Common myeloid progenitor, CD34-positive (primary cell): ENCODE results near the gene TSHZ3.

Experiments used
- CTCF ChIA-PET: fragments of 350-600 bp; sonication (Branson Sonifier 250); formaldehyde crosslinking; loops from one replicate; lab custom pipeline; 2021; ENCODE audit warnings: antibody characterized with exemption; lab: Charles Lee
- POLR2A ChIA-PET: fragments of 350-600 bp; sonication (Branson Sonifier 250); formaldehyde crosslinking; loops from one replicate; lab custom pipeline; 2021; ENCODE audit warnings: antibody characterized with exemption; lab: Charles Lee
- DNase-seq, 3 donors: peaks; one replicate each; pipeline versions ENCODE4 v3.0.0 to v3.0.0-alpha.2; 2013
- H3K27ac ChIP-seq, 2 experiments: 1 replicate in 1 of 2; 2 replicates in 1 of 2; pipeline ENCODE4 v1.7.0; 2013; ENCODE audit warnings: inconsistent platforms in 2 of 2, low read length in 2 of 2, mild to moderate bottlenecking in 2 of 2, low read depth in 1 of 2, moderate library complexity in 1 of 2; ENCODE audit not compliant: severe bottlenecking in 2 of 2, insufficient read depth in 1 of 2, poor library complexity in 1 of 2
- H3K27me3 ChIP-seq, 5 experiments: replicated peaks in 2 of 5; 1 replicate in 3 of 5; 2 replicates in 2 of 5; pipeline versions ENCODE4 v1.6.1 to v1.7.0; 2013; ENCODE audit warnings: low read length in 4 of 5, mild to moderate bottlenecking in 2 of 5, moderate library complexity in 2 of 5, inconsistent platforms in 1 of 5; ENCODE audit not compliant: insufficient read depth in 5 of 5, control insufficient read depth in 4 of 5
- H3K36me3 ChIP-seq, 4 experiments: 1 replicate in 2 of 4; 2 replicates in 2 of 4; pipeline versions ENCODE4 v1.6.1 to v1.7.0; 2013; ENCODE audit warnings: low read length in 3 of 4, control low read depth in 1 of 4, mild to moderate bottlenecking in 1 of 4; ENCODE audit not compliant: control insufficient read depth in 4 of 4, insufficient read depth in 4 of 4
- H3K4me1 ChIP-seq, 4 experiments: 1 replicate in 3 of 4; 2 replicates in 1 of 4; pipeline versions ENCODE4 v1.6.1 to v1.7.1; 2013; ENCODE audit warnings: low read length in 3 of 4, mild to moderate bottlenecking in 3 of 4, control low read depth in 1 of 4, inconsistent platforms in 1 of 4, moderate library complexity in 1 of 4; ENCODE audit not compliant: control insufficient read depth in 4 of 4, insufficient read depth in 4 of 4; ENCODE audit errors: control extremely low read depth in 1 of 4
- H3K4me3 ChIP-seq, 7 experiments: 1 replicate in 4 of 7; 2 replicates in 3 of 7; pipeline versions ENCODE4 v1.5.1 to v1.7.0; 2013; ENCODE audit warnings: mild to moderate bottlenecking in 7 of 7, low read length in 6 of 7, moderate library complexity in 6 of 7, inconsistent platforms in 2 of 7, low read depth in 2 of 7, control low read depth in 1 of 7; ENCODE audit not compliant: insufficient read depth in 4 of 7, control insufficient read depth in 1 of 7; ENCODE audit errors: extremely low read depth in 1 of 7
- H3K9me3 ChIP-seq, 5 experiments: 1 replicate in 4 of 5; 2 replicates in 1 of 5; pipeline versions ENCODE4 v1.6.1 to v1.7.1; 2013; ENCODE audit warnings: low read length in 4 of 5, mild to moderate bottlenecking in 2 of 5, inconsistent platforms in 1 of 5, low read depth in 1 of 5, moderate library complexity in 1 of 5; ENCODE audit not compliant: control insufficient read depth in 4 of 5, insufficient read depth in 2 of 5; ENCODE audit errors: control extremely low read depth in 1 of 5
- WGBS: methylation state at CpG from one replicate; pipeline ENCODE4 v1.1.5; 2013; ENCODE audit not compliant: insufficient coverage; 5-methylcytosine and 5-hydroxymethylcytosine counted together

Gene TSHZ3

GRCh38 chr19:31347354-31347753 is 1.9 kb downstream of the TSHZ3 start:
- WGBS = 85% methylated on average over 3 of the region's 3 CpGs
- Histone ChIP-seq H3K4me1 (peaks cover 0 to 25% (median 22%) of the 10 kb centered on the region in 4 experiments), H3K36me3 (no peaks in the 10 kb centered on the region), H3K9me3 (no peaks in the 10 kb centered on the region), H3K4me3 (no peak overlapping the region), H3K27ac (no peak overlapping the region), H3K27me3 (peaks cover 16 to 61% (median 23%) of the 10 kb centered on the region in 5 experiments)
- POLR2A ChIA-PET = no interaction called here
- CTCF ChIA-PET = interaction anchor here (0.6 to 2.8 kb wide), 3 partner anchors 9 to 84 kb away, joined by 3 to 9 read pairs (median 3); no protein-coding TSS in a partner anchor
- no peak for DNase-seq

- POLR2A ChIA-PET = no interaction called here
Measured at GRCh38 chr19:31346184-31347059, 2.8 kb downstream of the TSHZ3 start.

GRCh38 chr19:31344403-31344802 is 4.8 kb downstream of the TSHZ3 start:
- 92% methylated on average over 7 of the region's 9 CpGs for whole genome bisulfite sequencing
- no peaks in the 10 kb centered on the region for H3K36me3 ChIP-seq
- no peak overlapping the region for H3K27ac ChIP-seq
- ChIA-PET CTCF (interaction anchor here (1.0 kb wide), 1 partner anchor 13 kb away, joined by 4 read pairs; no protein-coding TSS in a partner anchor), POLR2A (no interaction called here)
- H3K4me1 ChIP-seq = peaks cover 8 to 33% (median 28%) of the 10 kb centered on the region in 4 experiments
- no peaks in the 10 kb centered on the region for H3K9me3 ChIP-seq
- DNase-seq = no peak
- H3K4me3 ChIP-seq = no peak overlapping the region
- peaks cover 12 to 45% (median 16%) of the 10 kb centered on the region in 5 experiments for H3K27me3 ChIP-seq

More at GRCh38 chr19:31346184-31347059, 2.8 kb downstream of the TSHZ3 start:
- no peak for DNase-seq
- no peak overlapping the region for H3K27ac ChIP-seq
- 100% methylated on average over 2 of the region's 8 CpGs for WGBS
- CTCF ChIA-PET = interaction anchor here (1.0 to 2.8 kb wide), 3 partner anchors 8 to 12 kb away, joined by 3 to 9 read pairs (median 3); no protein-coding TSS in a partner anchor
- H3K4me3 ChIP-seq = no peak overlapping the region
- peaks cover 0 to 22% (median 18%) of the 10 kb centered on the region in 4 experiments for H3K4me1 ChIP-seq
- H3K27me3 ChIP-seq = peaks cover 12 to 51% (median 18%) of the 10 kb centered on the region in 5 experiments
- no peaks in the 10 kb centered on the region for H3K36me3 ChIP-seq
- H3K9me3 ChIP-seq = no peaks in the 10 kb centered on the region

- no peak for DNase-seq
- peaks cover 9 to 36% (median 33%) of the 10 kb centered on the region in 4 experiments for H3K4me1 ChIP-seq
- peaks cover 10 to 31% (median 13%) of the 10 kb centered on the region in 5 experiments for H3K27me3 ChIP-seq
- H3K4me3 ChIP-seq = no peak overlapping the region
- no peaks in the 10 kb centered on the region for H3K9me3 ChIP-seq
- H3K27ac ChIP-seq = no peak overlapping the region
- CTCF ChIA-PET = no interaction called here
- POLR2A ChIA-PET = no interaction called here
- 100% methylated on average over 2 of the region's 5 CpGs for WGBS
- H3K36me3 ChIP-seq = no peaks in the 10 kb centered on the region
Measured at GRCh38 chr19:31342926-31343325, 6.3 kb downstream of the TSHZ3 start.

GRCh38 chr19:31340042-31341025 is 8.9 kb downstream of the TSHZ3 start:
- DNase-seq = peak; percentile 78 to 92 (median 92)
- H3K9me3 ChIP-seq = no peaks in the 10 kb centered on the region
- ChIA-PET POLR2A (interaction anchor here (0.6 to 1.2 kb wide), 3 partner anchors 11 to 1005 kb away, joined by 3 to 4 read pairs (median 4); partner anchors contain the start of gene ZNF507), CTCF (interaction anchor here (0.8 to 3.0 kb wide), 2 partner anchors 13 to 23 kb away, joined by 3 to 23 read pairs; no protein-coding TSS in a partner anchor)
- peaks cover 0 to 15% (median 2%) of the 10 kb centered on the region in 5 experiments for H3K27me3 ChIP-seq
- peaks cover 9 to 38% (median 34%) of the 10 kb centered on the region in 4 experiments for H3K4me1 ChIP-seq
- peak overlapping the region in 4 of 7 experiments; percentile 5 to 55 (median 17) for H3K4me3 ChIP-seq
- H3K36me3 ChIP-seq = no peaks in the 10 kb centered on the region
- WGBS = 0% methylated on average over 4 of the region's 14 CpGs
- no peak overlapping the region for H3K27ac ChIP-seq

DNA sequence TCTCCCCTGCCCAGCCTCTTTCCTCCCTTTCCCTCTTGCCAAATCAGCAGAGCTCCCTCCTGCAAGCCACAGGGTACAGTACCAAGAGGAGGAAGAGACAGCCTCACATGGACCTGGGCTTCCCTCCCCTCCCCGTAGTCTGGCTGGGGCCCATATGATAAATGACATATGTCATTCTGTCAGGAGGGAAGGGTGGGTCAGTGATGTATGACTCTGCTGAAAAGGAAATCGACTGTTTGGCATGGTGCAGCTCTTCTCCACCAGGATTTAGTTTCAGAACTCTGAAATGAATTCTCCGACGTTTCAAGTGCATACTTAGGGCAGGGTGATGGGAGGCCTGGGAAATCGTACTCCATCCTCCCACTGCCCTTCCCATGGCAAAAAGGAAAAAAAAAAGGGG is 9.8 kb downstream of the TSHZ3 start:
- H3K27ac ChIP-seq = no peak overlapping the region
- ChIA-PET POLR2A (interaction anchor here (0.6 to 1.2 kb wide), 2 partner anchors 12 to 1006 kb away, joined by 4 read pairs; partner anchors contain the start of gene ZNF507), CTCF (interaction anchor here (0.6 to 3.0 kb wide), 6 partner anchors 8 to 983 kb away, joined by 3 to 23 read pairs (median 5); no protein-coding TSS in a partner anchor)
- H3K9me3 ChIP-seq = no peaks in the 10 kb centered on the region
- 0% methylated on average over 4 of the region's 5 CpGs for WGBS
- H3K4me3 ChIP-seq = peak overlapping the region in 5 of 7 experiments; percentile 13 to 55 (median 22)
- no peaks in the 10 kb centered on the region for H3K36me3 ChIP-seq
- DNase-seq = peak in 2 of 3 donors; percentile 34 to 47
- peaks cover 9 to 38% (median 34%) of the 10 kb centered on the region in 4 experiments for H3K4me1 ChIP-seq
- peaks cover 0 to 8% (median 0%) of the 10 kb centered on the region in 5 experiments for H3K27me3 ChIP-seq
